GM12873 (cell line): ENCODE results near the gene USH2A.

Experiments
- TF ChIP-seq, protein P1 (sequence below): IDR thresholded peaks from 2 replicates; pipeline ENCODE4 v1.5.1; 2012; ENCODE audit warnings: low read depth, mild to moderate bottlenecking, moderate library complexity, low read length, control low read depth; ENCODE audit not compliant: insufficient read depth; ENCODE audit errors: missing control alignments

USH2A gene

DNA sequence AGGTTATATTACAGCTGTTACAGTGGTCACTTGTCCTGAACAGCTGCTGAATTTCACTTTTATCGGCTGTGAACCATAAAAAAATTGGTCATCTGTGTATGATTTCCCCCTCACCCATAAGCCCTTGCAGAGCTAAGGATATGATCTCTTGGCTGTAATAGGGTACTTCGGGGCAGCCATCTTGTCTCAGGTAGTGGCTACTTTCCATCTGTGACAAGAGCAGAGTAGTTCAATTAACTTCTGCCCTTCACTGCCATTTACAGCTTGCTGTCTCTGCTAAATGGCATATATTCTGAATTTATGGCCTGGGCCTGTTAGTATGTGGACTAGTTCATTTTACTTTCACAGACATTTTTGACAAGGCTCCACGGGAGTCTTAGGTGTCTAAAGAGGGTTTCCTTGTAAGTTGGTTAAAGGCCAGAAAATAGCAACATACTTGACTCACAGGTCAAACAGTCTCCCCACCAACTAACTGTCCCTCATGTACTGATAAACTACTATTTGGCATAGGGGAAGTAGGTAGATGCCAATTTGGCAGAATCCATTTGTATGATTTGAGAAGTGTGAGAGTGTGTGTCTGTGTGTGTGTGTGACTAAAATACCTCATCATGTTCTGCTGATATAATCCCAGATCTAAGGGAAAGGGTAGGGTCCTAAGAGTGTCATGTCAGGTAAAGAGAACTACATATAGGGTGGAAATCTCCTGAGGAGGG, 704.5 kb downstream of the USH2A start:
- TF ChIP-seq, protein P1, sequence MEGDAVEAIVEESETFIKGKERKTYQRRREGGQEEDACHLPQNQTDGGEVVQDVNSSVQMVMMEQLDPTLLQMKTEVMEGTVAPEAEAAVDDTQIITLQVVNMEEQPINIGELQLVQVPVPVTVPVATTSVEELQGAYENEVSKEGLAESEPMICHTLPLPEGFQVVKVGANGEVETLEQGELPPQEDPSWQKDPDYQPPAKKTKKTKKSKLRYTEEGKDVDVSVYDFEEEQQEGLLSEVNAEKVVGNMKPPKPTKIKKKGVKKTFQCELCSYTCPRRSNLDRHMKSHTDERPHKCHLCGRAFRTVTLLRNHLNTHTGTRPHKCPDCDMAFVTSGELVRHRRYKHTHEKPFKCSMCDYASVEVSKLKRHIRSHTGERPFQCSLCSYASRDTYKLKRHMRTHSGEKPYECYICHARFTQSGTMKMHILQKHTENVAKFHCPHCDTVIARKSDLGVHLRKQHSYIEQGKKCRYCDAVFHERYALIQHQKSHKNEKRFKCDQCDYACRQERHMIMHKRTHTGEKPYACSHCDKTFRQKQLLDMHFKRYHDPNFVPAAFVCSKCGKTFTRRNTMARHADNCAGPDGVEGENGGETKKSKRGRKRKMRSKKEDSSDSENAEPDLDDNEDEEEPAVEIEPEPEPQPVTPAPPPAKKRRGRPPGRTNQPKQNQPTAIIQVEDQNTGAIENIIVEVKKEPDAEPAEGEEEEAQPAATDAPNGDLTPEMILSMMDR, result no peak

DNA sequence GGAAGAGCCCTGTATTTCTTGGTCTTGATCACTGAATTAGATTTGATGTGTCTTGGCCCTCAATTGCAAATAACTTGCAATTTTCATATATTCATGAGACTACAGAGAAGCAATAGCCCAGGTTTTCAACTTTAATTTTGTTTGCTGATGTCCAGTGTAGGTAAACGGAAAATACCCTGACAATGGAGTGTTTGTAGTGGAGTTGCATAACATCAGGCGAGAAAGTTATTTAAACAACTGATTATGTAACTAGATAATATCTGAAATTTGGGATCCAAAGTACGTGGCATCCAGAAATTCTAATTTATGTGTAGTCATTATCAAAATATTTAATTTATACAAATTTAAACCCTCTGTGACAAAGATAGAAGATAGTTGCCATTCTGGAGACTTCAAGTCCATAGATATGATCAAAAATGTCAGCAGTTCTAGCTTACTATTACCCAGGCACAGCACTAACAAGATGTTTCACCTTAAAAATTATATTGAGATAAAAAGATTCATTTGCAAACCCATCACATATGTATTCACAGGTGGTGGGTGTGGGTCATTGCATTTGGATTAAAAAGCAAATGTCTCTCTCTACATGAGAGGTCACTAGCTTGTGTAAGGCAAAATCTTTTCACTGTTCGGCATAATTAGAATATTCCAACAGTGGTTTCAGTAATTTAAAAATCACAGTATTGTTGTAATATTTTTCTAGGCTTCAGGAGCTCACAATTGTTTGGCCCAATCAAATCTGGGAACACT, 705.4 kb downstream of the USH2A start:
- TF ChIP-seq, protein P1, result no peak

DNA sequence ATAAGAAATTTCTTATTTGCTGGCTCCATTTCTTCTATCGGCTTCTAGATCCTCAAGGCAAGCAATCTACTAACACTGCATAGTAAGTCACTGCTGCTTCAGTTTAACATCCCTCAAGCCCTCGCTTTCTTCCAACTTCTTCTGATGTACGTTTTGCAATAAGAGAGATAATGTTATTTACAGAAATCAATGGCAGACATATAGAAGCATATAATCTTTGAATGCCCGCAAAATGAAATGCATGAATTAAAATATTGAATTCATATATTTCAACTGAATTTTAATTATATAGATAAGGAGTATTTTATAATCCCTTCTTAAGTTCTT, 712.4 kb downstream of the USH2A start:
- TF ChIP-seq, protein P1, result no peak

DNA sequence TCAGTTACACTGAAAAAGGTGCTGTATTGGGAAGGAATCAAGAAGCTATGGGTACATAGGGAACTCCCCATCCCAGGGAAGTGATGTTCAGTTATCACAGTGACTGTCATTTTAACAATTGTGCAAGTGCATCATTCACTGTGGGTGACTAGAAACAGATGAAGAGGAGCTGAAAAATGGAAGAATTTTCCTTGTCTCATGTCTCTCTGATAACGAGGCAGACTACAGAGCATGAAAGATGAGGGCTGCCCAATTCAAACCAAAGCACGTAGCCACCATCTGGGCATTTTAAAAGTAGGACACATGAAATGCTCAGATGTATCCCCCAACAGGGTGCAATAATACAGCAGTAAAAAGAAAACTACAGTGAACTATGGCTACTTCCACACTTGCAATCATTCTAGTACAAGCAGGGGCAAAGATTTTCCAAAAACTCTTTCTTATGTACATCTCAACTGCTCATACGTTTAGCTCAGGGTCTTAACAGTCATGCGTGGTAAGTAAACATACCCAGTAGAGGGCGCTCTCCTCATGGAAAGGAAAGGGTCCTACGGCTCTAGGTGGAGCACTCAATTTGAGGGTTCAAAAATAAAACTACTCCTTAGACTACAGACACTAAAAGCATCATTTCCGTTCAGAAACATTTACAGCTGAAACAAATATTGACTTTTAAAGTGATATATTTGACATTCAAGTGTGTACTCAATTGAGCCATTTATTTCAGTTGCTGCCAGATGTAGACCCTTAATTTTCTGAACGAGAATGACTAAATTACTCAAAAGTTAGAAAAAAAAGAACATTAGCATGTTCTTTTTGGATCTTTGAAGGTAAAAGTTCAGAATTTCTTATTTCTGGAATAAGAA, 713.0 kb downstream of the USH2A start:
- TF ChIP-seq, protein P1, result peak; percentile 80

DNA sequence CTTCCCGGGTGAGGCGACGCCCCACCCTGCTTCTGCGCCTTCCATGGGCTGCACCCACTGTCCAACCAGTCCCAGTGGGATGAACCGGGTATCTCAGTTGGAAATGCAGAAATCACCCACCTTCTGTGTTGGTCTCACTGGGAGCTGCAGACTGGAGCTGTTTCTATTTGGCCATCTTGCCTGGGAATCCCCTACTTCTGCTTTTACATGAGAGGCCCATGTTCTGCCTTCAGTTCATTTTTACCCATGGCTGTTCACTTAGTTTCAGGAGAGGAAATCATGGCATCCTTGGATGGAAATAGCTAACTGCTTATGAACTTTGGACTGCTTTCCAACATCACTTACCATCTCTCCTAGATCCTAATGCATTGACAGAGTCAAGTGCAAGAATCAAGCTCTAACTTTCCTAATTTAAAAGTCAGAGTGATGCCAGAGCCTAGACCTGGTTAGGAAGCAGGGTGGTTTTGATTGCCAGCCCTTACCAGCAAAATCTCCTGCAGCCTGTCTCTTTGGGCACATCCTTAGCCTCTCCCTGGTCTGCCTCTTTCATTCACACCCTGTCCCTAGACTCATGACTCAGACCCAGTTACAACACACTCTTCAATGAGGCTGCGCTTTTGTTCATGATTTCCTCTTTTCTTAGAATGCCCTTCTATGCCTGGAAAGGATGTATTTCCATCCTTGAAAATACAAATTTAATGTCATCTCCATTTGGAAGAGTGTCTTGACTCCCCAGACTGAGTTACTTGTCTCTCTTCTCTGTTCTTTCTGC, 719.0 kb downstream of the USH2A start:
- TF ChIP-seq, protein P1, result no peak

DNA sequence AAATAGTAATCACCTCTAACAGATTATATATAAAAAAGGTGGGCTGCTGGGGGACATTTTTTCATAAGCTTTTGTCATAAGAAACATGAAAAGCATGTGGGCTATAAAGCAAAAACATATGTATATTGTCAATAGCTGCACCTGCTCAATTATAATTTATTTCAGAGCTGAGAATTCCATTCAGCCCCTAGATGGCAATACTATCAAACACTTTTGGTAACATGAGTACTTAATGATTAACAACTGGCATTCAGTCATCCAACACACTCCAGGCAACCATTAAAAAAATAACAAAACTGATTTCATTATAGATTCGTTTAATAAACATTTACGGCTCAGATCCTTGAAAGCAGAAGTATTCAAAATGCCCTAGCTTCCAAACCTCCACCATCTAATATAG, 741.0 kb downstream of the USH2A start:
- TF ChIP-seq, protein P1, result no peak
